HG02884 (cell line): ENCODE measurements around the gene FAIM.
"Not testable (repeated sequence)": the region's sequence is repeated elsewhere in the genome, so short reads cannot be mapped to it uniquely, and the experiment has no call there.

Experiments used
- ATAC-seq: cut with Tn5 transposase; IDR thresholded peaks from one replicate; pipeline ENCODE4 v1.9.1; 2021; ENCODE audit warnings: mild to moderate bottlenecking, moderate library complexity; ENCODE audit not compliant: unreplicated experiment

FAIM gene

DNA sequence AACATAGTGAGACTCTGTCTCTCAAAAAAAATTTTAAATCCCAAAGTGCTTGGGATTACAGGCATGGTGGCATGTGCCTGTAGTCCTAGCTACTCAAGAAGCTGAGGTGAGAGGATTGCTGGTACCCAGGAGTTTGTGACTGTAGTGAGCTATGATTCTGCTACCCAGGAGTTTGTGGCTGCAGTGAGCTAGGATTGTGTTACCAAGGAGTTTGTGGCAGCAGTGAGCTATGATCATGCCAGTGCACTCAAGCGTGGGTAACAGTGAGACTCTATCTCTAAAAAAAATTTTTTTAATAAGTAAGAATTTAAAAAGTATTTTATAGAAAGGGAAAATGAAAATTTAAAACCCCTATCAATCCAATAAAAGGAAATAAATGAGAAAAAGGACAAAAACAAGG lies 69.5 kb downstream of the FAIM start:
- ATAC-seq = no peak

- ATAC-seq = no peak
Measured at GRCh38 chr3:138678874-138679392, 70.4 kb downstream of the FAIM start.

- not testable (repeated sequence) for ATAC-seq
Measured at GRCh38 chr3:138680974-138681373, 72.4 kb downstream of the FAIM start.

DNA sequence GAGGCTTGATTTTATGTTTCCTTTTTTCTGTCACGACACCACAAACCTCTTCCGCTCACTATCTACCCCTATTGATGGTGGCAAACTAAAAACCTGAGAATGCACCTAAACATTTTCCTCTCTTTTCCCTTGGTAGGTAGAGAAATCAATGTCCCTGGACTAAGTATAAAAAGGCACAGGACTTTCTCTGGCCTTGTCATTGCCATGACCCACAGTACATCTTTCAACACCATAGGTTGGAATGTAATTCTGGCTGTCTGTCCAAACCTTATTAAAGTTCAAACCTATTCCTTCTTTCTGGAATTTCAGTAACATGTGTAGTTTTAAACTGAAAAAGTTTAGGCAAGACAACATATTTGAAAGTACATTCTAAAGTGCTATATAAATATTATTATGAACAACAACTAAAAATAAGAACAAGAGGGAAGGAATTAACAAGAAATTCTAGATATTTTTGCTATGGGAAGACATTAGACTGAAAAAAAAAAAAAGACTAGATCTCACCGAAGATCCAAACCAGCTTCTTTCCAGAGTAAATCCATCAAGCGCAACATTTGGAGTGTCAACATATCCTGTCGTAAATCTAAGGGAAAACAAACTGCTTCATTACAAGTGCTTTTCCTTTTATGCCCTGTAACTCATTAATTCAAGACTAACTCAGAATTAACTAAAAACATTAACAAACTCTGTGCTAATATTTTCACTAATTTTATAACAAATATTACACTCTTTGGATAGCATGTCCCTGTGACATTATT lies 73.1 kb downstream of the FAIM start:
- ATAC-seq = no peak

- ATAC-seq = no peak
Measured at GRCh38 chr3:138682648-138683047, 74.1 kb downstream of the FAIM start.
